GM12878 (cell line): ENCODE measurements around the gene NOM1. TPM values are rescaled to one million over a fixed set of nuclear protein-coding genes. Genes with fewer than 3 reads are reported as not detected.
A peak's percentile ranks its signal among the peaks of the same experiment; 100 is the strongest.
"Not testable (repeated sequence)": the region's sequence is repeated elsewhere in the genome, so short reads cannot be mapped to it uniquely, and the experiment has no call there.

Experiments used
- ATAC-seq: fragments of 200-7000 bp; cut with Tn5 transposase; 3 replicates; pipeline ENCODE4 v1.9.1; 2020; ENCODE audit warnings: mild to moderate bottlenecking, moderate library complexity
- BruUV-seq: library from RNA; stranded (reverse); fragments of 400-500 nt; replicated peaks from 2 replicates; lab custom pipeline; 2021; lab: Mats Ljungman, UMichigan
- CTCF ChIA-PET: fragments of 300-600 bp; sonication (Branson Sonifier 250); formaldehyde crosslinking; extraction: SDS; loops from one replicate; lab custom pipeline; 2021; ENCODE audit warnings: inconsistent platforms; lab: Yijun Ruan, JAX
- POLR2A ChIA-PET: fragments of 350-600 bp; formaldehyde crosslinking; extraction: SDS; loops from one replicate; lab custom pipeline; 2021; ENCODE audit warnings: inconsistent platforms; lab: Charles Lee
- RAD21 ChIA-PET: fragments of 300-600 bp; sonication (Branson Sonifier 250); formaldehyde crosslinking; loops from one replicate; lab custom pipeline; 2023; ENCODE audit warnings: antibody characterized with exemption; ENCODE audit not compliant: unreplicated experiment; lab: Charles Lee
- SMC1A ChIA-PET: fragments of 300-600 bp; sonication (Branson Sonifier 250); formaldehyde crosslinking; loops from one replicate; lab custom pipeline; 2023; ENCODE audit not compliant: unreplicated experiment, uncharacterized antibody; lab: Charles Lee
- DNase-seq: peaks from one replicate; pipeline ENCODE4 v3.0.0-alpha.2; 2011; ENCODE audit warnings: low read depth, low spot score
- FAIRE-seq: peaks from 3 replicates; lab custom pipeline; 2011; peaks lifted over from hg19 to GRCh38; lab: Jason Lieb, UNC
- H2AFZ ChIP-seq: 2 replicates; pipeline ENCODE4 v1.6.0; 2011; ENCODE audit warnings: low read depth, low read length, control low read depth; ENCODE audit not compliant: control insufficient read depth
- H3K27ac ChIP-seq: 2 replicates; pipeline ENCODE4 v1.5.1; 2011; ENCODE audit warnings: control low read depth; ENCODE audit not compliant: control insufficient read depth, insufficient read depth
- H3K27me3 ChIP-seq, 2 experiments: replicated peaks in 1 of 2; 2 replicates each; pipeline versions ENCODE4 v1.6.0 to v1.6.1; 2011; ENCODE audit warnings: low read length in 1 of 2; ENCODE audit not compliant: control insufficient read depth in 2 of 2, insufficient read depth in 2 of 2
- H3K36me3 ChIP-seq, 2 experiments: 2 replicates each; pipeline ENCODE4 v1.5.1; 2011; ENCODE audit warnings: low read length in 1 of 2; ENCODE audit not compliant: control insufficient read depth in 2 of 2, insufficient read depth in 2 of 2
- H3K4me1 ChIP-seq: 2 replicates; pipeline ENCODE4 v1.6.1; 2011; ENCODE audit warnings: mild to moderate bottlenecking, low read length, moderate library complexity, mixed read lengths; ENCODE audit not compliant: control insufficient read depth, insufficient read depth
- H3K4me2 ChIP-seq: 2 replicates; pipeline ENCODE4 v1.6.0; 2011; ENCODE audit warnings: control low read depth; ENCODE audit not compliant: control insufficient read depth, insufficient read depth
- H3K4me3 ChIP-seq: fragments of 200-600 bp; sonication (generic); 2 replicates; pipeline ENCODE4 v1.5.1; 2016
- H3K79me2 ChIP-seq: 2 replicates; pipeline ENCODE4 v1.6.0; 2011; ENCODE audit warnings: low read length; ENCODE audit not compliant: control insufficient read depth, insufficient read depth
- H3K9ac ChIP-seq: 2 replicates; pipeline ENCODE4 v1.8.0; 2011; ENCODE audit warnings: low read length, control low read depth, mixed read lengths; ENCODE audit not compliant: control insufficient read depth, insufficient read depth
- H3K9me3 ChIP-seq: replicated peaks from 3 replicates; pipeline ENCODE4 v1.5.1; 2011; ENCODE audit warnings: mild to moderate bottlenecking, low read length; ENCODE audit not compliant: control insufficient read depth, insufficient read depth
- H4K20me1 ChIP-seq: 2 replicates; pipeline ENCODE4 v1.6.0; 2011; ENCODE audit not compliant: control insufficient read depth, insufficient read depth
- ASH2L ChIP-seq: fragments of 300-600, 200-600 bp; sonication (generic); IDR thresholded peaks from 2 replicates; pipeline ENCODE4 v1.6.1; 2017; ENCODE audit warnings: low read depth, mild to moderate bottlenecking, borderline replicate concordance
- EP300 ChIP-seq, 2 experiments: fragments of 150-350 bp in 1 of 2; IDR thresholded peaks; 2 replicates each; pipeline ENCODE4 v1.6.1; 2011 to 2012; ENCODE audit warnings: low read depth in 2 of 2, low read length in 2 of 2, borderline replicate concordance in 1 of 2, improper control_type of control experiment in 1 of 2, inconsistent platforms in 1 of 2; ENCODE audit not compliant: control insufficient read depth in 1 of 2
- IRF4 ChIP-seq: IDR thresholded peaks from 2 replicates; pipeline ENCODE4 v1.6.1; 2011; ENCODE audit warnings: low read depth, low read length
- LARP7 ChIP-seq: fragments of 450-650 bp; IDR thresholded peaks from 2 replicates; pipeline ENCODE4 v1.6.1; 2017; ENCODE audit warnings: mild to moderate bottlenecking
- MEF2A ChIP-seq: IDR thresholded peaks from 2 replicates; pipeline ENCODE4 v1.6.1; 2011; ENCODE audit warnings: low read depth, mild to moderate bottlenecking, low read length, moderate library complexity; ENCODE audit not compliant: insufficient read depth
- NR2C1 ChIP-seq: fragments of 450-650 bp; IDR thresholded peaks from 2 replicates; pipeline ENCODE4 v1.6.1; 2017; ENCODE audit warnings: antibody characterized with exemption, mild to moderate bottlenecking, moderate library complexity
- RFX5 ChIP-seq: IDR thresholded peaks from 2 replicates; pipeline ENCODE4 v1.6.1; 2011; ENCODE audit warnings: low read depth, low read length, improper control_type of control experiment
- SMAD1 ChIP-seq: fragments of 450-650 bp; IDR thresholded peaks from 2 replicates; pipeline ENCODE4 v1.6.1; 2018; ENCODE audit warnings: mild to moderate bottlenecking, low read depth; ENCODE audit not compliant: partially characterized antibody
- SPI1 ChIP-seq: IDR thresholded peaks from 2 replicates; pipeline ENCODE4 v1.6.1; 2011; ENCODE audit warnings: low read depth, mild to moderate bottlenecking, low read length, moderate library complexity, borderline replicate concordance; ENCODE audit not compliant: insufficient read depth
- TCF12 ChIP-seq: IDR thresholded peaks from 2 replicates; pipeline ENCODE4 v1.6.1; 2011; ENCODE audit warnings: low read depth, mild to moderate bottlenecking, low read length
- YBX1 ChIP-seq: fragments of 450-650 bp; IDR thresholded peaks from 2 replicates; pipeline ENCODE4 v1.6.1; 2016; ENCODE audit warnings: antibody characterized with exemption
- whole genome bisulfite sequencing: methylation state at CpG from one replicate; pipeline ENCODE4 v1.1.6; 2016; ENCODE audit warnings: low lambda C conversion rate; ENCODE audit not compliant: insufficient replicate concordance, insufficient coverage; ENCODE audit errors: missing lambda C conversion rate; 5-methylcytosine and 5-hydroxymethylcytosine counted together
- in situ Hi-C: fragments of 300-500 bp; cut with MboI; formaldehyde crosslinking; loops from 9 replicates; pipeline ENCODE4 v1.14.3; 2018; ENCODE audit warnings: mixed read lengths
- intact Hi-C: fragments of 100-400 bp; cut with micrococcal nuclease; formaldehyde crosslinking; loops from one replicate; pipeline ENCODE4 v1.14.2; 2022; ENCODE audit not compliant: unreplicated experiment
- polyA plus RNA-seq, 11 experiments: library from polyadenylated mRNA; depleted of rRNA in 4 of 11; unstranded in 6 of 11; stranded (reverse) in 5 of 11; fragments of >200 nt; fragmentation: Nextera tagmentation in 4 of 11; fragmentation: Illumina TruSeq in 1 of 11; extraction: Ambion mirVana in 4 of 11; extraction: Trizol in 1 of 11; gene quantifications; 1 replicate in 1 of 11; 2 replicates in 10 of 11; pipeline versions ENCODE4 v1.2.1 to v1.2.3, GENCODE V29; 2011 to 2016; ENCODE audit warnings: inconsistent platforms in 2 of 11, missing spikeins in 2 of 11, low read depth in 1 of 11
- total RNA-seq, 4 experiments: library from RNA; depleted of rRNA in 3 of 4; stranded (reverse); fragments of >200 nt in 3 of 4; fragmentation: Illumina TruSeq in 1 of 4; extraction: Trizol in 1 of 4; gene quantifications; 2 replicates each; pipeline versions ENCODE4 v1.2.1 to v1.2.3, GENCODE V29; 2013 to 2021
- TF ChIP-seq, protein P1 (sequence below): fragments of 450-650 bp; IDR thresholded peaks from 2 replicates; pipeline ENCODE4 v1.6.1; 2018; ENCODE audit warnings: mild to moderate bottlenecking, low read depth, moderate library complexity; ENCODE audit not compliant: partially characterized antibody

NOM1 gene
- total and polyA plus RNA-seq, 10 of the 15 experiments (the other 5 are each of a cell fraction or from before 2014, with no cell fraction given): 2.9 to 21.3 (median 17.8) TPM

DNA sequence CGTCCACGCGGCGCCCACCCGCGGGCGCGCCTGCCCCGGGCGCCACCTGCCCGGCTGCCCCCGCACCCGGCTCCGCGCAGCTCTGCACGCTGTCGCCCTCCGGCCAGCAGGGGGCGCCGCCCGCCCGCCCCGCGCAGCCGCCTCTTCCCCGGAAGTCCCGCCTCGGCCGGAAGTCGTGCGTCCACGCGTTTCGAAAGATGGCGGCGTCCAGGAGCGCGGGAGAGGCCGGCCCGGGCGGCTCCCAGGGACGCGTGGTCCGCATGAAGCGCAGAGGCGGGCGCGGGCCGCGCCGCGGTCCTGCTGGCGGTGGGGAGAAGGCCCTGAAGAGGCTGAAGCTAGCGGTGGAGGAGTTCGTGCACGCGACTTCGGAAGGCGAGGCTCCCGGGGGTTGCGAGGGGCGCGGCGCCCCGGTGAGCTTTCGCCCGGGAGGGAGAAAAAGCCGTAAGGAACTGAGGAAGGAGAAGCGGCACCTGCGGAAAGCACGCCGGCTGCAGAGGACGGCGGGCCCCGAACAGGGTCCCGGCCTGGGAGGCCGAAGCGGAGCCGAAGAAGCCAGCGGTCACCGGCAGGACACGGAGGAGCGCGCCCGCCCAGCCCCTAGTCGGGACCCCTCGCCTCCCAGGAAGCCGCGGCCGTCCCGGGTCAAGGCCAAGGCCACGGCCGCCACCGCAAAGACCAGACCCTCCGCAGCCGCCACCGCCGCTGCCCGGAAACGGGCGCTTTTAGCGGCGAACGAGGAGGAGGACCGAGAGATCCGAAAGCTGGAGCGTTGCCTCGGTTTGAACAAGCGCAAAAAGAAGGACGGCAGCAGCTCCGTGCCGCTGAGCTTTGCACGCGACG is at the start of gene NOM1 (continued):
- no peak for TF ChIP-seq SPI1
- peak; percentile 60; the same call in 1 of the 2 replicates for TF ChIP-seq TCF12
- no peak for TF ChIP-seq MEF2A
- TF ChIP-seq YBX1: no peak
- no peak for TF ChIP-seq EP300 (IDR thresholded peaks at IDR 0.05; ENCODE audit: borderline replicate concordance in 1 of 2, control insufficient read depth in 1 of 2, low read depth in 2 of 2, low read length in 2 of 2)
- TF ChIP-seq NR2C1: peak; percentile 50
- TF ChIP-seq IRF4: no peak
- TF ChIP-seq SMAD1: no peak
- TF ChIP-seq LARP7: no peak; the same call in 1 of the 2 replicates
- TF ChIP-seq, protein P1, sequence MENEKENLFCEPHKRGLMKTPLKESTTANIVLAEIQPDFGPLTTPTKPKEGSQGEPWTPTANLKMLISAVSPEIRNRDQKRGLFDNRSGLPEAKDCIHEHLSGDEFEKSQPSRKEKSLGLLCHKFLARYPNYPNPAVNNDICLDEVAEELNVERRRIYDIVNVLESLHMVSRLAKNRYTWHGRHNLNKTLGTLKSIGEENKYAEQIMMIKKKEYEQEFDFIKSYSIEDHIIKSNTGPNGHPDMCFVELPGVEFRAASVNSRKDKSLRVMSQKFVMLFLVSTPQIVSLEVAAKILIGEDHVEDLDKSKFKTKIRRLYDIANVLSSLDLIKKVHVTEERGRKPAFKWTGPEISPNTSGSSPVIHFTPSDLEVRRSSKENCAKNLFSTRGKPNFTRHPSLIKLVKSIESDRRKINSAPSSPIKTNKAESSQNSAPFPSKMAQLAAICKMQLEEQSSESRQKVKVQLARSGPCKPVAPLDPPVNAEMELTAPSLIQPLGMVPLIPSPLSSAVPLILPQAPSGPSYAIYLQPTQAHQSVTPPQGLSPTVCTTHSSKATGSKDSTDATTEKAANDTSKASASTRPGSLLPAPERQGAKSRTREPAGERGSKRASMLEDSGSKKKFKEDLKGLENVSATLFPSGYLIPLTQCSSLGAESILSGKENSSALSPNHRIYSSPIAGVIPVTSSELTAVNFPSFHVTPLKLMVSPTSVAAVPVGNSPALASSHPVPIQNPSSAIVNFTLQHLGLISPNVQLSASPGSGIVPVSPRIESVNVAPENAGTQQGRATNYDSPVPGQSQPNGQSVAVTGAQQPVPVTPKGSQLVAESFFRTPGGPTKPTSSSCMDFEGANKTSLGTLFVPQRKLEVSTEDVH: no peak
- no peak for TF ChIP-seq RFX5
- TF ChIP-seq ASH2L: peak; percentile 97; the same call in 1 of the 2 replicates

DNA sequence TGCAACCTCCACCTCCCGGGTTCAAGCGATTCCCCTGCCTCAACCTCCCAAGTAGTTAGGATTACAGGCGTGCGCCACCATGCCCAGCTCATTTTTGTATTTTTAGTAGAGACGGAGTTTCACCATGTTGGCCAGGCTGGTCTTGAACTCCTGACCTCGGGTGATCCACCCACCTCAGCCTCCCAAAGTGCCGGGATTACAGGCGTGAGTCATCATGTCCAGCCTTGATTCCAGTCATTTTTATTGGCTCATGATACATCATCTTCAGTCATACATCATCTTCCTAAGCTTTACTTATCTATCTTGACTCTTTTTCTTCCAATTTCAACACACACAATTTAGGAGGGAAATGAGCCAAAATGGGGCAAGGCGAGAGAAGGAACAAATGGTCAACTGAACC is 49.4 kb upstream of the NOM1 start:
- ChIA-PET SMC1A (interaction anchor here (0.9 to 1.0 kb wide), 2 partner anchors 50 to 55 kb away, joined by 3 to 4 read pairs; no protein-coding TSS in a partner anchor), CTCF (interaction anchor here (1.4 kb wide), 1 partner anchor 20 kb away, joined by 3 read pairs; no protein-coding TSS in a partner anchor)
- H3K4me3 ChIP-seq, in situ Hi-C loops, FAIRE-seq, H2AFZ ChIP-seq, DNase-seq, POLR2A ChIA-PET, intact Hi-C loops, H4K20me1 ChIP-seq, H3K27ac ChIP-seq, RAD21 ChIA-PET, H3K79me2 ChIP-seq, H3K9ac ChIP-seq, ATAC-seq, H3K9me3 ChIP-seq, H3K27me3 ChIP-seq, H3K36me3 ChIP-seq, H3K4me2 ChIP-seq, BruUV-seq: not testable (repeated sequence)
- peaks cover 21% of the 10 kb centered on the region for H3K4me1 ChIP-seq
- WGBS: 72% methylated on average over 9 of the region's 9 CpGs
